Kidney epithelial cell (primary cell): ENCODE results near the gene CCL11. TPM values are rescaled to one million over a fixed set of nuclear protein-coding genes. Genes with fewer than 3 reads are reported as not detected.

ENCODE experiments used
- DNase-seq: peaks from one replicate; pipeline ENCODE4 v3.0.0-alpha.2; 2010; ENCODE audit warnings: low read depth
- H3K27me3 ChIP-seq: 2 replicates; pipeline ENCODE4 v1.6.0; 2011; ENCODE audit warnings: low read length; ENCODE audit not compliant: control insufficient read depth, insufficient read depth
- H3K36me3 ChIP-seq: 2 replicates; pipeline ENCODE4 v1.5.1; 2011; ENCODE audit warnings: low read length; ENCODE audit not compliant: control insufficient read depth, insufficient read depth
- H3K4me3 ChIP-seq: 2 replicates; pipeline ENCODE4 v1.5.1; 2011; ENCODE audit warnings: low read depth, mild to moderate bottlenecking, control low read depth, low read length
- total RNA-seq: library from RNA; depleted of rRNA; stranded (reverse); fragments of >200 nt; gene quantifications from 2 replicates; pipeline ENCODE4 v1.2.3, GENCODE V29; 2015
- TF ChIP-seq, protein P1 (sequence below): IDR thresholded peaks from 2 replicates; pipeline ENCODE4 v1.5.1; 2011; ENCODE audit warnings: mild to moderate bottlenecking, moderate library complexity, low read length, control low read depth, inconsistent platforms; ENCODE audit not compliant: insufficient read depth, poor library complexity, severe bottlenecking

Gene CCL11
- total RNA-seq, 1 donor from 2014 or later, result not detected

DNA sequence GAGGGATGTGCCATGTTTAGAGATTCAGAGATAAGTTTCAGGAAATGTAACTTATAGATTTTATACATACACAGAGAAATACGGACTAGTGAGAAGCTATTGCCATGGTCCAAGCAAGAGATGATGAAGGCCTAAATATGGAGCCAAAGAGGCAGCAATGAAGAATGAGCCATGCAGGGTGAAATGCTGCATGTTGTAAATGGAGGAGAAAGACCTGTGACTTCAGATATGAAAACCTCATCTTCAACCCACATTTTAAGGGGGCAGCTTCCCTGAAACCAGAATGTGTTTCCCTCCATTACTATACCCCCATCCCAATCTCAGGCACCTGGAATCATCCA, 27.6 kb upstream of the CCL11 start:
- Histone ChIP-seq H3K4me3 (no peak overlapping the region), H3K27me3 (no peaks in the 10 kb centered on the region), H3K36me3 (no peaks in the 10 kb centered on the region)
- no peak for DNase-seq
- TF ChIP-seq, protein P1, sequence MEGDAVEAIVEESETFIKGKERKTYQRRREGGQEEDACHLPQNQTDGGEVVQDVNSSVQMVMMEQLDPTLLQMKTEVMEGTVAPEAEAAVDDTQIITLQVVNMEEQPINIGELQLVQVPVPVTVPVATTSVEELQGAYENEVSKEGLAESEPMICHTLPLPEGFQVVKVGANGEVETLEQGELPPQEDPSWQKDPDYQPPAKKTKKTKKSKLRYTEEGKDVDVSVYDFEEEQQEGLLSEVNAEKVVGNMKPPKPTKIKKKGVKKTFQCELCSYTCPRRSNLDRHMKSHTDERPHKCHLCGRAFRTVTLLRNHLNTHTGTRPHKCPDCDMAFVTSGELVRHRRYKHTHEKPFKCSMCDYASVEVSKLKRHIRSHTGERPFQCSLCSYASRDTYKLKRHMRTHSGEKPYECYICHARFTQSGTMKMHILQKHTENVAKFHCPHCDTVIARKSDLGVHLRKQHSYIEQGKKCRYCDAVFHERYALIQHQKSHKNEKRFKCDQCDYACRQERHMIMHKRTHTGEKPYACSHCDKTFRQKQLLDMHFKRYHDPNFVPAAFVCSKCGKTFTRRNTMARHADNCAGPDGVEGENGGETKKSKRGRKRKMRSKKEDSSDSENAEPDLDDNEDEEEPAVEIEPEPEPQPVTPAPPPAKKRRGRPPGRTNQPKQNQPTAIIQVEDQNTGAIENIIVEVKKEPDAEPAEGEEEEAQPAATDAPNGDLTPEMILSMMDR, result no peak

DNA sequence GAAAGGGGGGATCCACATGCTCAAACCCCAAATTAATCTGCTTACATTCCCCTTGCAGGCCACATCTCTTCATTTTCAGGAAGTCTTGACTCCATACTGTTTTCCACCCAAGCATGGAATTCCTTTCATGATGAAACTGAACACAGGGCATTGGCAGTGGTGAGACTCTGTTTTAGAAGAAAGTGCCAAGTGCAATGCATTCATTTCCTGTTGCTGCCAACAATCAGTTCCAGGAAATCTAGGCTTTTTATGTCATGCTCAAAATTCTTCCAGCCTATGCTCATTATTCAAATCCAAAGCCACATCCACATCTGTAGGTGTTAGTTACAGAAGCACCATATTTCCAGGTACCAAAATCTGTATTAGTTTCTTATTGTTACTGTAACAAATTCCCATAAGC, 26.4 kb upstream of the CCL11 start:
- H3K27me3 ChIP-seq, result no peaks in the 10 kb centered on the region
- DNase-seq, result no peak
- no peak overlapping the region for H3K4me3 ChIP-seq
- H3K36me3 ChIP-seq, result no peaks in the 10 kb centered on the region
- TF ChIP-seq, protein P1, result no peak

DNA sequence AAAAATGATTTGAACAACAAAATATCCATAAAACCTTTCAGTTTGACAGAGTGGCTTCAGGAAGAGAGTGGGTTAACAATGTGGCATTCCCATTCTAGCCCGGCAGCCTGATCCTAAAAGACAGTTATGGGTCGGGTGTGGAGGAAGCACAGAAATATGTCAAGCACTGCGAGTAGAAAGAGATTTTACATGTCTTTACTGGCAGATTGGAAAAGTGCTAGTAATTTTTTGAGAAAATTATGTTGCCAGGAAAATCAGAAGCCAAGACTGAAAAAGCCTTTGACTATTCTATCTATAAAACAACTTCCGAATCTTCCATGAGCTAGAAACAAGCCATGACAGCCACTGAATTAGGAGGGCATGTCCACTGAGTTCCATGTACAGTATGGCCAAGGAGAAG, 24.7 kb upstream of the CCL11 start:
- Histone ChIP-seq H3K4me3 (no peak overlapping the region), H3K36me3 (no peaks in the 10 kb centered on the region), H3K27me3 (no peaks in the 10 kb centered on the region)
- TF ChIP-seq, protein P1, result no peak
- no peak for DNase-seq

DNA sequence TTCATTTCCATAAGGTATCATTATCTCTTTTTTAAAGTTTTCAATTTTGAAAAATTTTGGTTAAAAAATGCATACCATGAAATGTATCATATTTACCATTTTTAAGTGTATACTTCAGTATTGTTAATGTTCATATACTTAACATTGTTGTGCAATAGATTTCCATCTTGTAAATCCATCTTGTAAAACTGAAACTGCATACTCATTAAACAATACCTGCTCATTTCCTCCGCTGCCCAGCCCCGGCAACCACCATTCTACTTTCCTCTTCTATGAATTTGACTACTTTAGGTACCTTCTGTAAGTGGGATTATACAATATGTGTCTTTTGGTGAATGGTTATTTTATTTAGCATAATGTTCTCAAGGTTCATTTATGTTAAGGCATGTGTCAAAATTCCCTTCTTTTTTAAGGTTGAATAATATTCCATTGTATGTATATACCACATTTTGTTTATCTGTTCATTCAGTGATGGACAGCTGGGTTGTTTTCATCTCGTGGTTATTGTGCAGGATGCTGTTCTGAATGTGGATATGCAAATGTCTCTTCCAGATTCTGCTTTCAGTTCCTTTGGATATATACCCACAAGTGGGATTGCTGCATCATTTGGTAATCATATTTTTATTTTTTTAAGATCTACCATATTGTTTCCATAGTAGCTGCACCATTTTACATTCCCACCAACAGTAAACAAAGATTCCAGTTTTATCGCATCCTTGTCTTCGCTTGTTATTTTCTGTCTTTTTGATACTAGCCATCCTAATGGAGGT, 23.8 kb upstream of the CCL11 start:
- no peaks in the 10 kb centered on the region for H3K36me3 ChIP-seq
- H3K27me3 ChIP-seq, result no peaks in the 10 kb centered on the region
- TF ChIP-seq, protein P1, result no peak
- no peak for DNase-seq
- H3K4me3 ChIP-seq, result no peak overlapping the region

DNA sequence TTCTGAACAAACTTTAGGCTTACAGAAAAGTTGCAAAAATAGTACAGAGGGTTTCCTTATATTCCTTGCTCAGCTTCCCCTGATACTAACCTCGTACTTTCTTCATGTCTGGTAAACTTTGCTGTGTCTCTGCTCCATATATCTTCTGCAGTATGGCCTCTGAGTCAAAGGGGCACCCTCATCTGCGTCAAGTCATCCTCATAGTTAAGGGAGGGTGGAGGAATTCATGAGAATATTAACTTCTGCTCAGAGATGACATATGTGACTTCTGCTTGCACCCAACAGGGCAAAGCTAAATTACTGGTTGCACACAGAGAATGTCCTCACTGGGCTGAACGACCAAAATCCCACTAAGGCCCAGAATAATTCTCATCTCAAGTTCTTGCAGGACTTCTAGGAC, 19.8 kb upstream of the CCL11 start:
- H3K4me3 ChIP-seq, result no peak overlapping the region
- no peaks in the 10 kb centered on the region for H3K36me3 ChIP-seq
- DNase-seq, result no peak
- TF ChIP-seq, protein P1, result no peak
- no peaks in the 10 kb centered on the region for H3K27me3 ChIP-seq

DNA sequence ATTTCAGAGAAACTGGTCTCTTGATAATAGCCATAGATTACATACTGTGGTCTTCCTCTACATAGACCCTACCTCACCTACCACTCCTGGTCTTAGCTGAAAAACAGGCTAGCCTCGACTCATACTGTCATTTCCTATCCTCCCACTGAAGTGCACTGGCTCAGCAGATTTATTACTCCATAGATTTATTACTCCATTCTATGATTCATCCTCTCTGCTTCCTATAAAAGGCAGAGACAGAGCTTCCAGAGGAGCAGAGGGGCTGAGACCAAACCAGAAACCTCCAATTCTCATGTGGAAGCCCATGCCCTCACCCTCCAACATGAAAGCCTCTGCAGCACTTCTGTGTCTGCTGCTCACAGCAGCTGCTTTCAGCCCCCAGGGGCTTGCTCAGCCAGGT, 15.6 kb upstream of the CCL11 start, which contains the start of gene CCL7:
Gene CCL7, plus strand, starts transcription at position 253 of the 400 bp plus-strand sequence. Its CDS starts 70 bp downstream, at position 323.
- TF ChIP-seq, protein P1, result no peak
- no peak within 1 kb of the TSS for H3K4me3 ChIP-seq
- no peaks in the 10 kb centered on the region for H3K36me3 ChIP-seq
- DNase-seq, result no peak
- H3K27me3 ChIP-seq, result no peaks in the 10 kb centered on the region
